ENCODE measurements around the gene SPEN. TPM values are rescaled to one million over a fixed set of nuclear protein-coding genes. Genes with fewer than 3 reads are reported as not detected.

The SPEN gene
- polyA plus RNA-seq, 1 donor (not counting 4 experiments of a cell fraction or from before 2014, with no cell fraction given), result 8.9 TPM

- Histone ChIP-seq H3K36me3 (ENCODE audit: control insufficient read depth in 2 of 2, extremely low read depth in 1 of 2, insufficient read depth in 2 of 2, low read length in 2 of 2) (peaks cover 0 to 13% of the 10 kb centered on the region in 2 experiments), H3K27me3 (ENCODE audit: control insufficient read depth, extremely low read depth, insufficient read depth, low read length) (no peaks in the 10 kb centered on the region), H3K9ac (ENCODE audit: control insufficient read depth, extremely low read depth, insufficient read depth, low read length) (peak overlapping the region; percentile 67), H4K20me1 (ENCODE audit: control insufficient read depth, extremely low read depth, insufficient read depth, low read length) (no peaks in the 10 kb centered on the region), H3K4me3 (ENCODE audit: control insufficient read depth in 2 of 3, extremely low read depth in 1 of 3, insufficient read depth in 2 of 3, low read depth in 1 of 3, low read length in 3 of 3) (no peak overlapping the region), H3K4me1 (ENCODE audit: control insufficient read depth, extremely low read depth, insufficient read depth, low read length) (peaks cover 72% of the 10 kb centered on the region), H3K79me2 (ENCODE audit: control insufficient read depth, insufficient read depth, low read length) (peaks cover 42% of the 10 kb centered on the region), H3K27ac (ENCODE audit: control insufficient read depth, insufficient read depth, low read length) (peak overlapping the region; percentile 98), H3K4me2 (ENCODE audit: control insufficient read depth, extremely low read depth, insufficient read depth, low read depth, low read length) (peak overlapping the region; percentile 82), H3K9me1 (ENCODE audit: control insufficient read depth, extremely low read depth, insufficient read depth, low read length) (peaks cover 2% of the 10 kb centered on the region), H2AFZ (ENCODE audit: control insufficient read depth, low read length) (peak overlapping the region; percentile 2), H3K9me3 (ENCODE audit: control insufficient read depth, low read depth, low read length) (no peaks in the 10 kb centered on the region)
- FAIRE-seq (peak; percentile 48), DNase-seq (ENCODE audit: low read depth, low spot score) (no peak)
- no peak for TF ChIP-seq EZH2 (IDR thresholded peaks at IDR 0.05; ENCODE audit: low read length)
- TF ChIP-seq CTCF (optimal IDR thresholded peaks at IDR 0.05 in 1 of 3, IDR thresholded peaks at IDR 0.05 in 1 of 3, conservative IDR thresholded peaks at IDR 0.05 in 1 of 3; ENCODE audit: extremely low read depth in 1 of 3, insufficient read depth in 2 of 3, low read length in 3 of 3), result no peak
- dilution Hi-C loops (cut with MboI; ENCODE audit: extremely low pct_ligation_motif_present, low sequenced_read_pairs), result no loop called here
These were observed 105.8 kb downstream of the SPEN start for GRCh38 chr1:15953294-15953771.

GRCh38 chr1:15953791-15954241 is 106.3 kb downstream of the SPEN start:
- peak overlapping the region; percentile 82 for H3K4me2 ChIP-seq (ENCODE audit: control insufficient read depth, extremely low read depth, insufficient read depth, low read depth, low read length)
- peaks cover 67% of the 10 kb centered on the region for H3K4me1 ChIP-seq (ENCODE audit: control insufficient read depth, extremely low read depth, insufficient read depth, low read length)
- peak overlapping the region; percentile 98 for H3K27ac ChIP-seq (ENCODE audit: control insufficient read depth, insufficient read depth, low read length)
- TF ChIP-seq CTCF (optimal IDR thresholded peaks at IDR 0.05 in 1 of 3, IDR thresholded peaks at IDR 0.05 in 1 of 3, conservative IDR thresholded peaks at IDR 0.05 in 1 of 3; ENCODE audit: extremely low read depth in 1 of 3, insufficient read depth in 2 of 3, low read length in 3 of 3) (no peak), EZH2 (IDR thresholded peaks at IDR 0.05; ENCODE audit: low read length) (no peak)
- H3K27me3 ChIP-seq (ENCODE audit: control insufficient read depth, extremely low read depth, insufficient read depth, low read length), result no peaks in the 10 kb centered on the region
- H3K9me3 ChIP-seq (ENCODE audit: control insufficient read depth, low read depth, low read length), result no peaks in the 10 kb centered on the region
- peaks cover 2% of the 10 kb centered on the region for H3K9me1 ChIP-seq (ENCODE audit: control insufficient read depth, extremely low read depth, insufficient read depth, low read length)
- no peak overlapping the region for H3K4me3 ChIP-seq (ENCODE audit: control insufficient read depth in 2 of 3, extremely low read depth in 1 of 3, insufficient read depth in 2 of 3, low read depth in 1 of 3, low read length in 3 of 3)
- H3K9ac ChIP-seq (ENCODE audit: control insufficient read depth, extremely low read depth, insufficient read depth, low read length), result peak overlapping the region; percentile 67
- dilution Hi-C loops (cut with MboI; ENCODE audit: extremely low pct_ligation_motif_present, low sequenced_read_pairs), result no loop called here
- DNase-seq (ENCODE audit: low read depth, low spot score) (no peak), FAIRE-seq (peak; percentile 36)
- no peak overlapping the region for H2AFZ ChIP-seq (ENCODE audit: control insufficient read depth, low read length)
- peaks cover 0 to 13% of the 10 kb centered on the region in 2 experiments for H3K36me3 ChIP-seq (ENCODE audit: control insufficient read depth in 2 of 2, extremely low read depth in 1 of 2, insufficient read depth in 2 of 2, low read length in 2 of 2)
- peaks cover 47% of the 10 kb centered on the region for H3K79me2 ChIP-seq (ENCODE audit: control insufficient read depth, insufficient read depth, low read length)
- H4K20me1 ChIP-seq (ENCODE audit: control insufficient read depth, extremely low read depth, insufficient read depth, low read length), result no peaks in the 10 kb centered on the region

Data from keratinocyte (primary cell).